Activated T-cell treated with anti-CD3 and anti-CD28 coated beads for 24 hours (primary cell): ENCODE results near the gene TTF2.
"Not testable (repeated sequence)": the region's sequence is repeated elsewhere in the genome, so short reads cannot be mapped to it uniquely, and the experiment has no call there.

Experiments
- DNase-seq: peaks from one replicate; pipeline ENCODE4 v3.0.0-alpha.2; 2020; ENCODE audit warnings: low read depth

Gene TTF2

GRCh38 chr1:117121589-117122329 is 61.6 kb downstream of the TTF2 start, which contains the start of gene TRIM45:
Gene TRIM45, minus strand, starts transcription at chr1:117121749. Its CDS starts 548 bp downstream, at chr1:117121201.
- peak; percentile 74 for DNase-seq

GRCh38 chr1:117122330-117123025 is 62.4 kb downstream of the TTF2 start:
- DNase-seq, result no peak

- no peak for DNase-seq
These were observed 63.1 kb downstream of the TTF2 start for GRCh38 chr1:117123274-117123673.

DNA sequence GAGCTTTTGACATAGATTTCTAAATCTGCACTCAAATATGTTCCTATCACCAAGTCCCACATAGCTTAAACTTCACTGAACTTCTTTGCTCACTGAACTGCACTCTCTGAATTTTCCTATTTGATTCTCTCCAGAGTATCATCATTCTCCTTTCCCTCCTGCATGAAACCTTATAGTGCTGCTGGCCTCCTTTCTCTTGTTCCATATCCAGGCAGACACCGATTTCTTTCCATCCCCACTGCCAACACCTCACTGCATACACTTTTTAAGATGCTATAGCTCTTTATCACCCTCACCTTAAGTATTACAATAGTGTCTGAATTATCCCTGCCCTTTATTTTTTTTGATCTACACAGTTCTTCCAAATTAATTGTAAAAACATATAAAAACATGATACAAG is 64.5 kb downstream of the TTF2 start:
- DNase-seq, result no peak

DNA sequence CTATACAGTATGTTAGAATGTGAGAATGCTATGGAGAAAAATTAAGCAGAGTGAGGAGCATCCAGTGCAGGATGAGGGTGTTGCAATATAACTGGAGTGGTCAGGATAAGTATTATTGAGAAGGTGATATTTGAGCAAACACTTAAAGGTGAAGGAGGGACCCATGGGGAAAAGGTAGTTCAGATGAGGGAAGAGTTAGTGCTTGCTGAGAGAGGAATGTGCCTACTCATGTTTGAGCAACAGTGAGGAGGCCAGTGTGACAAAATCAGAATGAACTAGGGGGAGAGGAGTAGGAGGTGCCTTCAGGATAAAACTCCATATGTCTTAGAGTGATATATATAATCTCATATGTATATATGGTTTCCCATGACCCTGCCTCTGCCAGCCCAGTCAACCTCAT is 67.7 kb downstream of the TTF2 start:
- DNase-seq, result no peak

DNA sequence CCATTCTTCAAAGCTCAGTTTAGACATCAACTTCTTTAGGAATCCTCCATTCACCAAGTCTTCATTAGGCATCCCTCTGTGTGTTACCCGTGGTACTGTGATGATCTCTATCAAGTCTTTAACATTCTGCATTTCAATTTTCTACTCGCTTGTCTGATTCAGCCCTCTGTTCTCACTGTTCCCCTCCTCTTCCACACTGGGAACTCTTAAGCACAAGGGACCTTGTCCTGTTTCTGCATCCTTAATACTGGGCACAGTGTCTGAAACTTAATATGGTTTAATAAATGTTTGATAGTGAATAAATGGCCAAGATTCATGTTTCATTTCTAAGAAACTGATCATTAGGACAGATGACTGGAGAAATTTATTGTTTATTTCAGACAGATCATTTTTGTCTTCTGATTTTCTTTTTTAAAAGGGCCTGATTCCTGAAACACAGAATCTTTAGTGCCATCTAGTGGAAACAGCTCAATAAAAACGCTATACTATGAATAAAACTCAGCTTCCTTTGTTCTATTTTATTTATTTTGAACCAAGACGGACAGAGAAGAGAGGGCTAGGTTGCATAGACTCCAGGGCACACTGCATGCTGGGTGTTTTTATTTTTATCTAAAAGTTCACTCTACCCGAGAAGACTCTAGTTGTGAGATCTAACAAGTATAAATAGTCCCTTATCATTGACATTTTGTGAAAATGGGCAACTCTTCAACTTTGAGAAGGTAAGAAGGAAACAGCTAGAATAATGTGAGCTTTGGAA is 68.4 kb downstream of the TTF2 start:
- DNase-seq, result no peak

- DNase-seq, result no peak
These were observed 70.4 kb downstream of the TTF2 start for GRCh38 chr1:117130526-117130925.

DNA sequence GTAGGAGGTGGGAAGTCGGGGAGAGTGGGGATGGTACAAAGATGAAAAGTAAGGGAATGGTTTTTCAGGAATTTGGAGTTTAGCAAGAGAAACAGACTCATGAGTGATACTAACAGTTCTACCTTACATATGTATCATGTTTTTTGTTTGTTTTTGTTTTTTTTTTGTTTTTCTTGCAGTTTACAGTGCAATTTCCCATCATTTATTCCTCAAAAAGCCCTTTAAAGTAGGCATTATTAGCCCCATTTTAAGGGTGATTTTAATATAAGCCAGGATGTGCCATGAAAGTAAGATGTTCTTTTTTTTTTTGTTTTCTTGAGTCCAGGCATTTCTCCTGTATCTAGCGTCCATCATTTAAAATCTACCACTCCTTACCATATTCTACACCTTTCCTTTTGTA is 75.2 kb downstream of the TTF2 start:
- no peak for DNase-seq

DNA sequence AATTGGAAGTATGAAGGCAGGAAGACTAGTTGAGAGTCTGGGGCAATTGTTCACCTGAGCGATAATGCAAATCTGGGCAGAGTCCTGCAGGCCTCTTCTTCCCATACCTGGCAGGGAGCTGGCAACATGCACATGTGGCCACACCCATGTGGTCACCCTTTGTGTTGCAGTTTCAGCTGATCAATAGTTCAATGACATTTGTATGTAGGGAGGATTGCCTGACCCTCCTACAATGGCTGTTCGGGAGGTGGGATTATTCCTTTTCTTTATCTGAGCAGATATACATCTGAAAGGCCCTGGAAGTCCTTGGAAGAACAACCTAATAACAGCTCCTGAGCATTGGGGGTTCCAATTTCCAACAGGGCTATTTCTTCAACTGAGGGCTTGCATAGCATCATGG is 76.6 kb downstream of the TTF2 start:
- DNase-seq, result no peak

DNA sequence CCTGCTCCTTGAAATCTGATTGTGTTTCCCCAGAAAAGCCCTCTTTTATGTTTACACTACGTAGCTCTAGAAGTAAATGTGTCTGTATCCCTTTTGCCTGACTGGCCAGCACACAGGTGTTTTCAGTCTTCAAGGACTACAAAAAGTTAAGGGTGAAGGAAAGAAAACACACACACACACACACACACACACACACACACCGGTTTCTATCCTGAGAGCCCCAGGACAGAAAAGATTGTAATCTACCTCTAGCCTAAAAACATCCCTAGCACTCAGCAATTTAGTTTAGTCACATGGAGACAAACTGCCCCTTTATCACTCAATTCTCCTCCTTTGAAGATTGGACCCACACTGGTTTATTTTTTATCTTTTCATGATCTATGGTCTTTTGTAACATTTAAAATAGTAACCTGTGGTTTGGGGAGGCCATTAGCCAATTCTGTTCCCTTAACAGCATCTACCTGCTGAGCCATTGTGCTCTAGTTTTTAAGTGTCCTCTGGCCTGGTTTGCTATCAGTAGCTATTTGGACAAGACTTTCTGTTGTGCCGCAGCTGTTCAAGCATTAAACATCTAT is 77.2 kb downstream of the TTF2 start:
- DNase-seq, result no peak

- no peak for DNase-seq
These were observed 78.0 kb downstream of the TTF2 start for GRCh38 chr1:117138106-117138505.

DNA sequence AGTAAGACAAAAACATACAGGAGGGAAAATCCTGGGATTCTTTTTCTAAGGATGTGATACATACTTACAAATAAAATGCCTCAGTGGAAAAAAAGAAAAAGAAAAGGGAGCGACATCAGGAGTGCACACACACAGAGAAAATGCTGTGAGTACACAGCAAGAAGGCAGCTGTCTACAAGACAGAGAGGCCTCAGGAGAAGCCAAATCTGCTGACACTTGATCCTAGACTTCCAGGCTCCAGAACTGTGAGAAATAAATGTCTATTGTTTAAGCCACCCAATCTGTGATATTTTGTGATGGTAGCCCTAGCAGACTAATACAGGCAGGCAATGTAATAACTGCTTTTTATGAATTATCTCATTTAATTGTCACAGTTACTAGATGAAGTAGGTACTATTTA is 78.4 kb downstream of the TTF2 start:
- no peak for DNase-seq

GRCh38 chr1:117142200-117142599 is 82.1 kb downstream of the TTF2 start:
- no peak for DNase-seq

DNA sequence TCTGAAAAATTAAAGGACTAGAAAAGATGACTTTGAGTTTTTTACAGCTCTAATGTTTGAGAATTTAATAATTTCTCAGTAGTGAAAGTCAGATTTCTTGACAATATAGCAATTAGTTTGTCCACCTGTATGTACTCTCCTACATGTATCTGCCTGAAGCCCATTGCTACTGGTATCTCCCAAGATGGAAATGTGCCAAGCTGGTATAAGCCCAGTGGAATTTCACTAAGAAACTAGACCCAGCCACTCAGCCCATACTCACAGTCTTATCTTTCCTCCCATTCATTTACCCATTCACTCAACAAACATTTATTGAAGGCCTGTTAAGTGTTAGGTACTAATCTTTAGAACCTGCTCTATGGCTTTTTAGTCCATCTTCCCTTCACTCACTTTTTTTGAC is 83.0 kb downstream of the TTF2 start:
- no peak for DNase-seq

DNA sequence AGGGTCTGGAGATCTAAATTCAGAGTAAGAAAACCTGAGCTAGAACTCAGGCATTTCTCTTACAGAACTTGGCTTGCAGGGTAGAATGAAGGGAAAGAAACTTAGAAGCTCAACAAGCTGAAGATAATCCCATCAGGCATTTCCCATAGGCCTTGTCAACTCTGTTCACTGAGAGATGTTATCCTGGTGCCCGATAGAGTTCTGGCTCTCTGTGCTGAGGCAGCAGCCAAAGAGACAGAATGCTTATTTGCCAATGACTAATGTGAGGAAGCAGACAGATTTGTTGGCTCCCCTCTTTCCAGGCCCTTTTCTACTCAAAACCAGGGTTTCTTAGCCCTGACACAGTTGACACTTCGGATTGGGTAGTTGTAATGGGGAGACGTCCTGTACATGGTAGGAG is 83.7 kb downstream of the TTF2 start:
- DNase-seq, result no peak

GRCh38 chr1:117146072-117146471 is 85.9 kb downstream of the TTF2 start:
- no peak for DNase-seq

GRCh38 chr1:117146575-117147340 is 86.6 kb downstream of the TTF2 start:
- DNase-seq, result no peak

DNA sequence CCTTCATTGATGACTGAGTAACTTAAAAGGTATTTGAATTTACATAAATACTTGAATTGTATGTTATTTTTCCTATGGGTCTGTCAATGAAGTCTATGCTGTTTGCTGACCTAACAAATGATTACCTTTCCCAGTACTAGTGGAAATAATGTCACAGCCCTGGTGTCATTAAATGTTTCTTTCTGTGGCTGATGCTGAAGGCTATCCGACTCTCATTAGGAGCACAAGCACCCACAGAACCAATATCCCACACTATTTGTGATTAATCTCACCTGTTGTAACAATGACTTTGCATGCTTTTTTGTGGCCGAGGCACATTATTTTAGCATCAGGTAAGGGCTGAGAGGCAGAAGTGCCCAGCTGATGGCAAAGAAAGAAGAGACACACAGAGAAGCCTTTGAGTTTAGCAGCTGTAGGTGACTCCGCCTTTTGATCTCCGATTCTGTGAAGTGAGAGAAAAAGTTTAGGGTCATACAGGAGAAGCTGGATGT is 87.3 kb downstream of the TTF2 start:
- DNase-seq, result no peak

GRCh38 chr1:117147856-117148588 is 87.9 kb downstream of the TTF2 start:
- no peak for DNase-seq

DNA sequence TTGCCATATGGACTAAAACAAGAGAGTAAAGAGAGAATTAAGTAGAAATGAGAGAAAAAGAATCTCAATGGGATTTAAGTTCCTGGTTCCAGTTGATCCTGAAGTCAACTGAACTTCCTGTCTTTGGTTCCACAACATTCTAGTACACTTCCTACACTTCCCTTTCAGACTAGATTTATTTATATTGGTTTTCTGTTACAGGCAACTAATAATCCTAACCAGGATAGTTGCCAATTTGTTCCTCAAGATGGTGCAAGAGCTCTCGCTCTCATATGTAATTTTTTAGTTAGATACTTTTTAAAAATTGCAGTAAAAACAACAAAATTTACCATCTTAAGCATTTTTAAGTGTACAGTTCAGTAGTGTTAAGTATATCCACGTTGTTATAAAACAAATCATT is 90.2 kb downstream of the TTF2 start:
- DNase-seq, result no peak

DNA sequence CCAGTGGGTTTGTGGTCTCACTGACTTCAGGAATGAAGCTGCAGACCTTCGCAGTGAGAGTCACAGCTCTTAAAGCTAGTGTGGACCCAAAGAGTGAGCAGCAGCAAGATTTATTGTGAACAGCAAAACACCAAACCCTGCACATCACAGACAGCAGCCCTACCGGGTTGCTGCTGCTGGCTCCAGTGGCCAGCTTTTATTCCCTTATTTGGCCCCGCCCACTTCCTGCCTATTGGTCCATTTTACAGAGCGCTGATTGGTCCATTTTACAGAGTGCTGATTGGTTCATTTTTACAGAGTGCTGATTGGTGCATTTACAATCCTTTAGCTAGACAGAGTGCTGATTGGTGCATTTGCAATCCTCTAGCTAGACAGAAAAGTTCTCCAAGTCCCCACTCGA is 91.2 kb downstream of the TTF2 start:
- not testable (repeated sequence) for DNase-seq
